H1 (cell line): ENCODE measurements around the gene NLRP6. TPM values are rescaled to one million over a fixed set of nuclear protein-coding genes. Genes with fewer than 3 reads are reported as not detected.

ENCODE experiments used
- KDM4A ChIP-seq: IDR thresholded peaks from one replicate; pipeline ENCODE4 v1.7.1; 2012; ENCODE audit warnings: low read depth, mild to moderate bottlenecking, moderate library complexity, low read length, inconsistent platforms; ENCODE audit not compliant: severe bottlenecking
- MAFK ChIP-seq: IDR thresholded peaks from 2 replicates; pipeline ENCODE4 v1.6.1; 2012; ENCODE audit warnings: low read depth, mild to moderate bottlenecking, improper control_type of control experiment, low read length
- SIN3A ChIP-seq, 2 experiments: IDR thresholded peaks in 1 of 2; conservative IDR thresholded peaks in 1 of 2; 2 replicates each; pipeline ENCODE4 v1.6.1; 2011 to 2012; ENCODE audit warnings: low read length in 2 of 2, improper control_type of control experiment in 1 of 2, low read depth in 1 of 2, mild to moderate bottlenecking in 1 of 2
- TCF12 ChIP-seq: IDR thresholded peaks from 2 replicates; pipeline ENCODE4 v1.6.1; 2011; ENCODE audit warnings: low read depth, mild to moderate bottlenecking, low read length
- polyA plus RNA-seq, 7 experiments: library from polyadenylated mRNA; depleted of rRNA in 3 of 7; stranded (reverse) in 5 of 7; unstranded in 2 of 7; fragments of >200 nt in 5 of 7; fragments of 200-250 nt in 2 of 7; gene quantifications; 1 replicate in 5 of 7; 2 replicates in 1 of 7; 4 replicates in 1 of 7; pipeline versions ENCODE4 v1.2.1 to v1.2.3, GENCODE V29; 2011 to 2013; ENCODE audit warnings: missing spikeins in 2 of 7, mixed read lengths in 2 of 7
- total RNA-seq: library from RNA; stranded (reverse); fragmentation: NEBNext Ultra II Directional; extraction: Animal tissue kit (Norgen Biotek cat#: 25700); gene quantifications from 2 replicates; pipeline ENCODE4 v1.2.1, GENCODE V29; 2021
- TF ChIP-seq, protein P1 (sequence below): IDR thresholded peaks from 2 replicates; pipeline ENCODE4 v1.6.1; 2012; ENCODE audit warnings: inconsistent platforms

NLRP6 gene
- total and polyA plus RNA-seq, 2 of the 8 experiments (the other 6 are each of a cell fraction or from before 2014, with no cell fraction given), result not detected

GRCh38 chr11:293852-294661 is 15.8 kb downstream of the NLRP6 start (continued):
- TF ChIP-seq KDM4A (no peak), TCF12 (no peak), MAFK (no peak), SIN3A (conservative IDR thresholded peaks at IDR 0.05 in 1 of 2, IDR thresholded peaks at IDR 0.05 in 1 of 2; ENCODE audit: low read depth in 1 of 2, low read length in 2 of 2) (no peak)
- TF ChIP-seq, protein P1, sequence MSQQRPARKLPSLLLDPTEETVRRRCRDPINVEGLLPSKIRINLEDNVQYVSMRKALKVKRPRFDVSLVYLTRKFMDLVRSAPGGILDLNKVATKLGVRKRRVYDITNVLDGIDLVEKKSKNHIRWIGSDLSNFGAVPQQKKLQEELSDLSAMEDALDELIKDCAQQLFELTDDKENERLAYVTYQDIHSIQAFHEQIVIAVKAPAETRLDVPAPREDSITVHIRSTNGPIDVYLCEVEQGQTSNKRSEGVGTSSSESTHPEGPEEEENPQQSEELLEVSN, result no peak
